WI38 (cell line): ENCODE results near the gene CFAP20DC.

Experiments
- H3K4me3 ChIP-seq: 2 replicates; pipeline ENCODE4 v1.5.1; 2011; ENCODE audit warnings: low read depth, mild to moderate bottlenecking, control low read depth, low read length
- TF ChIP-seq, protein P1 (sequence below): IDR thresholded peaks from 2 replicates; pipeline ENCODE4 v1.5.1; 2012; ENCODE audit warnings: low read depth, mild to moderate bottlenecking, control low read depth, low read length

CFAP20DC gene

DNA sequence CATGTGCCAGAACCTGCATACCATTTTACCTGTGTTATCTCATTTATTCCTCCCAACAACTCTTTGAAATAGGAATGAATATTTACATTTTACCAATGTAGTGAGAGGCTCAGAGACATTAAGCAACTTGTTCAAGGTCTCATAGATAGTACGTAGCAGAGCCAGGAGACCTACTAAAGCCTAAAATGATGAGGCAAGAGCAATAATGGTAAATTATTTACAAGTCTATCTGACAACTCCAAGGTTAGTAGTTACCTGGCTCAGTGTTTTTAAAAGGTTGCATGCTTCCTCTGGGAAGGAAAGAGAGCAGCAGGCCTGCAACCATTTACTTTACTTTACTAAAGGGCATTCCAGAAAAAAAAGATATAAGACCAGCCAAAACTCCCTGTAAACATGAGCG lies 103.0 kb downstream of the CFAP20DC start:
- TF ChIP-seq, protein P1, sequence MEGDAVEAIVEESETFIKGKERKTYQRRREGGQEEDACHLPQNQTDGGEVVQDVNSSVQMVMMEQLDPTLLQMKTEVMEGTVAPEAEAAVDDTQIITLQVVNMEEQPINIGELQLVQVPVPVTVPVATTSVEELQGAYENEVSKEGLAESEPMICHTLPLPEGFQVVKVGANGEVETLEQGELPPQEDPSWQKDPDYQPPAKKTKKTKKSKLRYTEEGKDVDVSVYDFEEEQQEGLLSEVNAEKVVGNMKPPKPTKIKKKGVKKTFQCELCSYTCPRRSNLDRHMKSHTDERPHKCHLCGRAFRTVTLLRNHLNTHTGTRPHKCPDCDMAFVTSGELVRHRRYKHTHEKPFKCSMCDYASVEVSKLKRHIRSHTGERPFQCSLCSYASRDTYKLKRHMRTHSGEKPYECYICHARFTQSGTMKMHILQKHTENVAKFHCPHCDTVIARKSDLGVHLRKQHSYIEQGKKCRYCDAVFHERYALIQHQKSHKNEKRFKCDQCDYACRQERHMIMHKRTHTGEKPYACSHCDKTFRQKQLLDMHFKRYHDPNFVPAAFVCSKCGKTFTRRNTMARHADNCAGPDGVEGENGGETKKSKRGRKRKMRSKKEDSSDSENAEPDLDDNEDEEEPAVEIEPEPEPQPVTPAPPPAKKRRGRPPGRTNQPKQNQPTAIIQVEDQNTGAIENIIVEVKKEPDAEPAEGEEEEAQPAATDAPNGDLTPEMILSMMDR, result no peak
- H3K4me3 ChIP-seq, result no peak overlapping the region

DNA sequence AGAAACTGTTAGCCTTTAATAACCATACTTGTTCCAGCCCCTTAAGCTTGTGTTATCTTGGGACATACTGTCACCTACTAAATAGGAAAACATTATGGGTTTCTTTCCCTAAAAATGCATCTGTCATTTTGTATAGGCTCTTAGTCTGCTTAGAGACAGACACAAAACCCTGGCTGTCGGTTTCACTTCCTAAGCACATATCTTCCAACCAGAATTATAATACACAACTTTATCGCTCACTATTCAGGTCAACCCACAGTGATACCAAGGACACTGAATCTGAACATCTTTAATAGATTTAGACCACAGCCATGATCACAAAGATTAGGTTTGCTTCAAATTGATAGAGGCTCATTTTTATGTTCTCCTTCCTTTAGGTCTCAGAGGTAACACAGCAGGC lies 111.8 kb downstream of the CFAP20DC start:
- no peak overlapping the region for H3K4me3 ChIP-seq
- TF ChIP-seq, protein P1, result no peak

DNA sequence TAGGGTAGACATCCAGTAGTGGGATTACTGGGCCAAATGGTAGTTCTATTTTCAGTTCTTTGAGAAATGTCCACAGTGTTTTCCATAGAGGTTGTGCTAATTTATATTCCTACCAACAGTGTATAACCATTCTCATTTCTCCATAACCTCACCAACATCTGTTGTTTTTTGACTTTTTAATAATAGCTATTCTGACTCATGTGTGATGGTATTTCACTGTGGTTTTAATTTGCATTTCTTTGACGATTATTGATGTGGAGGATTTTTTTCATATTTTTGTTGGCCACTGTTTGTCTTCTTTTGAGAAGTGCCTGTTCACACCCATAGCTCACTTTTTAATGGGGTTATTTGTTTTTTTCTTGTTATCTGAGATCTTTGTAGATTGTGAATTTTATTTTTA lies 125.2 kb downstream of the CFAP20DC start:
- TF ChIP-seq, protein P1, result no peak
- H3K4me3 ChIP-seq, result no peak overlapping the region

DNA sequence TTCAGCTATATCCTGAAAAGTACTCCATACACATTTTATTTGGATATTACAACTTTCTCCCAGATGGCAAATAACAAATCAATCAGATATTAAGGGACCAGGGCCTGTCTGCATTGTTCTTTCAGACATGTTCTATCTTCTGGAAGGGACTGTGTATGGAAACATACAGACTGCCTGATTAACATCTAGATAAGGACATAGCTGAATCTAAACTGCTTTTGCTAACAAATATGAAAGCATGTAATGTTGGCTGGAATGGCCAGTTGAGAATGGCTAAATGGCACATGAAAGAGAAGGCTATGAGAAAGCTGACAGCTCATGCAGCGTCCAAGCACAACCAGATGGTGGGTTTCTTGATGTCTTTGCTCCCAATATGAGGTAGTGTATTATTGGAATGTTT lies 149.4 kb downstream of the CFAP20DC start:
- TF ChIP-seq, protein P1, result no peak
- no peak overlapping the region for H3K4me3 ChIP-seq

DNA sequence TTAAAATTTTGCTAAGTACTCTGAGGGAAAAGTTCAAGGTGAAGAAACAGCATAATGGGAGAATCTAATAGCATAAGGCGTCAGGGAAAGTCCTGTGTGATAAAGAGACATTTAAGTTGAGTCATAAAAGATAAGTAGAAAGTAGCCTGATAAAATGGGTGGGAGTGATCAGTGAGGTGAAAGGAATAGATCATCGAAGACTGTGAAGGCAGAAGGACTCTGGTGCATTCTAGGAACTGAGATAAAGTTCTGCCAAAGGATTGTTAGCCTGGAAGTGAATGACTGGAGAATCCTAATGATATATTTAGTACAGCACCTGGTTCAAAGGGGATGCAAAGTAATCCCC lies 149.9 kb downstream of the CFAP20DC start:
- no peak overlapping the region for H3K4me3 ChIP-seq
- TF ChIP-seq, protein P1, result no peak

DNA sequence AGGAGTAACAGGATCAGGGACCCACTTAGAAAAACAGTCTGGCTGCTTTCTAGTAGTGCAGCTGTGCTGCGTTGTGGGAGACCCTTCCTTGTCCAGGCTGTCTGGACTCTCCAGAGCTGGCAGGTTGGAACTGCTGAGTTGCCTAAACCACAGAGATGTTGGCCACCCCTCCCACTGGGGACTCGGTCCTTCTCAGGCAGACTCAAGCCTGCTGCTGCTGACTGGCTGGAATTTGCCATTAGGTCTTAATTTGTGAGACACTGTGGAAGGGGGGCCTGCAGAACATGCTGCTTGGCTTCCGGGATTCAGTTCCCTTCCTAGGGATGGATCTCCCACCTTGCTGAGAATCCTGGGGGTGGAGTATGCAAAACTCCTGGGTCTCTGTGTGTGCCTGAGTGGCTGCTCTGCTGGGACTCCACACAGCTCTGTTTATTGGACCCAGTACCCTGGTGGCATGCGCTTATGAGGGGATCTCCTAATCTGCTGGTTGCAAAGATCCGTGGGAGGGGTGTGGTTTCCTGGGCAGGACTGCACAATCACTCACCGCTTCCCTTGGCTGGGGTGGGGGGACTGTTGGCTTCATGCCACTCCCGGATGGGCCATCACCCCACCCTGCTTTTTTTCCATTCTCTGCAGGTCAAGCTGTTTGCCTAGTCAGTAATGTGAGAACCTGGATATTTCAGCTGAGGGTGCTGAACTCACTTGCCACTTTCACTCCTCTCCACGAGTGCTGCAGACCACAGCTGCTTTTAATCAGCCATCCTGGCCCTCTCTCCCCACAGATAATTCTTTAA lies 150.5 kb downstream of the CFAP20DC start:
- no peak overlapping the region for H3K4me3 ChIP-seq
- TF ChIP-seq, protein P1, result no peak

DNA sequence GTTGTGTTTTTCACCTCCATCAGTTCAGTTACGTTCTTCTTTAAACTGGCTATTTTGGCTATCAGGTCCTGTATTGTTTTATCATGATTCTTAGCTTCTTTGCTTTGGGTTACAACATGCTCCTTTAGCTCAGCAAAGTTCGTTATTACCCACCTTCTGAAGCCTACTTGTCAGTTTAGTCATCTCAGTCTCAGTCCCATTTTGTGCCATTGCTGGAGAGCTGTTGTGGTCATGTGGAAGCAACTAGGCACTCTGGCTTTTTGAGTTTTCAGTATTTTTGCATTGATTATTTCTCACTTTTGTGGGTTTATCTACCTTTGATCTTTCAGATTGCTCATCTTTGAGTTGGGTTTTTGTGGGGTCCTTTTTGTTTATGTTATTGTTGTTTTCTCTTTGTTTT lies 151.3 kb downstream of the CFAP20DC start:
- H3K4me3 ChIP-seq, result no peak overlapping the region
- TF ChIP-seq, protein P1, result no peak
